GM21381 (cell line): ENCODE measurements around the gene FBLN1.
"Not testable (repeated sequence)": the region's sequence is repeated elsewhere in the genome, so short reads cannot be mapped to it uniquely, and the experiment has no call there.

Source experiments
- ATAC-seq: cut with Tn5 transposase; IDR thresholded peaks from one replicate; pipeline ENCODE4 v1.9.1; 2021; ENCODE audit warnings: mild to moderate bottlenecking, moderate library complexity; ENCODE audit not compliant: unreplicated experiment

FBLN1 gene

GRCh38 chr22:45525480-45525879 is 22.8 kb downstream of the FBLN1 start:
- no peak for ATAC-seq

- no peak for ATAC-seq
Observed at GRCh38 chr22:45526281-45526680, 23.6 kb downstream of the FBLN1 start.

- ATAC-seq, result no peak
Observed at GRCh38 chr22:45526768-45527360, 24.2 kb downstream of the FBLN1 start.

- no peak for ATAC-seq
Observed at GRCh38 chr22:45527456-45527855, 24.8 kb downstream of the FBLN1 start.

- no peak for ATAC-seq
Observed at GRCh38 chr22:45528046-45528445, 25.4 kb downstream of the FBLN1 start.

- no peak for ATAC-seq
Observed at GRCh38 chr22:45529105-45529504, 26.4 kb downstream of the FBLN1 start.

- ATAC-seq, result no peak
Observed at GRCh38 chr22:45529971-45530575, 27.4 kb downstream of the FBLN1 start.

- no peak for ATAC-seq
Observed at GRCh38 chr22:45531441-45532234, 29.0 kb downstream of the FBLN1 start.

- no peak for ATAC-seq
Observed at GRCh38 chr22:45532235-45532631, 29.6 kb downstream of the FBLN1 start.

GRCh38 chr22:45533703-45534102 is 31.0 kb downstream of the FBLN1 start:
- ATAC-seq, result no peak

- no peak for ATAC-seq
Observed at GRCh38 chr22:45534339-45535192, 31.9 kb downstream of the FBLN1 start.

GRCh38 chr22:45535290-45535689 is 32.6 kb downstream of the FBLN1 start:
- no peak for ATAC-seq

- not testable (repeated sequence) for ATAC-seq
Observed at GRCh38 chr22:45535835-45536234, 33.2 kb downstream of the FBLN1 start.

- ATAC-seq, result no peak
Observed at GRCh38 chr22:45537734-45538181, 35.1 kb downstream of the FBLN1 start.

- ATAC-seq, result no peak
Observed at GRCh38 chr22:45538281-45538680, 35.6 kb downstream of the FBLN1 start.

GRCh38 chr22:45540122-45540521 is 37.4 kb downstream of the FBLN1 start:
- no peak for ATAC-seq

- no peak for ATAC-seq
Observed at GRCh38 chr22:45541382-45541979, 38.8 kb downstream of the FBLN1 start.

GRCh38 chr22:45542001-45542520 is 39.4 kb downstream of the FBLN1 start:
- no peak for ATAC-seq

- ATAC-seq, result not testable (repeated sequence)
Observed at GRCh38 chr22:45542736-45543135, 40.1 kb downstream of the FBLN1 start.

GRCh38 chr22:45543243-45543642 is 40.6 kb downstream of the FBLN1 start:
- ATAC-seq, result no peak
